ENCODE results near the gene HOXD13. TPM values are rescaled to one million over a fixed set of nuclear protein-coding genes. Genes with fewer than 3 reads are reported as not detected.

The HOXD13 gene
- total and polyA plus RNA-seq, 2 of the 8 experiments (the other 6 are each of a cell fraction or from before 2014, with no cell fraction given): not detected

DNA sequence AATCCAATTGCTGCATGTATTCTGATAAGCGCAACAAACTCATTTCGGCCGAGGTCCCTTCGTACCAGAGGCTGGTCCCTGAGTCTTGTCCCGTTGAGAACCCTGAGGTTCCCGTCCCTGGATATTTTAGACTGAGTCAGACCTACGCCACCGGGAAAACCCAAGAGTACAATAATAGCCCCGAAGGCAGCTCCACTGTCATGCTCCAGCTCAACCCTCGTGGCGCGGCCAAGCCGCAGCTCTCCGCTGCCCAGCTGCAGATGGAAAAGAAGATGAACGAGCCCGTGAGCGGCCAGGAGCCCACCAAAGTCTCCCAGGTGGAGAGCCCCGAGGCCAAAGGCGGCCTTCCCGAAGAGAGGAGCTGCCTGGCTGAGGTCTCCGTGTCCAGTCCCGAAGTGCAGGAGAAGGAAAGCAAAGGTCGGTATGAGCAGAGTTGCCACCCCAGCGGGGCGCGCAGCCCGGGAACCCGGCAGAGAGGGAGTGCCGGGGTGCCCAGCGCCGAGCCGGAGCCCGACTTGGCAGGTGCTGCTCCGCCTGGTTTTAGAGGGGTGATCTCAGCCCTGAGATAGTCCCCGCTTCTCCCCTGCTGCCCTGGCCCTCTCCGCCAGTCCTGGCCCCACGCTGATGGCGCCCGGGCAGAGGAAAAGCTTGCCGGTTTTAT lies 24.8 kb downstream of the HOXD13 start:
- peaks cover 92 to 100% (median 100%) of the 10 kb centered on the region in 4 experiments for H3K27me3 ChIP-seq (replicated peaks in 1 of 4; ENCODE audit: control insufficient read depth in 3 of 4, extremely low read depth in 1 of 4, insufficient read depth in 3 of 4, low read length in 3 of 4)
- no peak for DNase-seq (ENCODE audit: low read depth in 1 of 2, low spot score in 2 of 2)
- no peak for TF ChIP-seq KDM4A (IDR thresholded peaks at IDR 0.05; ENCODE audit: low read depth, low read length, severe bottlenecking)
- TF ChIP-seq CTBP2 (IDR thresholded peaks at IDR 0.05; ENCODE audit: borderline replicate concordance, insufficient read depth, insufficient read length, low read length): no peak
- no peak for TF ChIP-seq CBX5 (IDR thresholded peaks at IDR 0.05; ENCODE audit: low read depth, low read length)
- no peak for TF ChIP-seq EP300 (IDR thresholded peaks at IDR 0.05; ENCODE audit: borderline replicate concordance in 1 of 2, low read depth in 2 of 2, low read length in 2 of 2)
- no peak for TF ChIP-seq RNF2 (IDR thresholded peaks at IDR 0.05; ENCODE audit: borderline replicate concordance, low read depth, low read length, missing control alignments, poor library complexity, severe bottlenecking)
- no peak for TF ChIP-seq JUN (IDR thresholded peaks at IDR 0.05; ENCODE audit: low read depth, low read length)
- TF ChIP-seq BACH1 (IDR thresholded peaks at IDR 0.05; ENCODE audit: low read length): no peak
- TF ChIP-seq, protein P1, sequence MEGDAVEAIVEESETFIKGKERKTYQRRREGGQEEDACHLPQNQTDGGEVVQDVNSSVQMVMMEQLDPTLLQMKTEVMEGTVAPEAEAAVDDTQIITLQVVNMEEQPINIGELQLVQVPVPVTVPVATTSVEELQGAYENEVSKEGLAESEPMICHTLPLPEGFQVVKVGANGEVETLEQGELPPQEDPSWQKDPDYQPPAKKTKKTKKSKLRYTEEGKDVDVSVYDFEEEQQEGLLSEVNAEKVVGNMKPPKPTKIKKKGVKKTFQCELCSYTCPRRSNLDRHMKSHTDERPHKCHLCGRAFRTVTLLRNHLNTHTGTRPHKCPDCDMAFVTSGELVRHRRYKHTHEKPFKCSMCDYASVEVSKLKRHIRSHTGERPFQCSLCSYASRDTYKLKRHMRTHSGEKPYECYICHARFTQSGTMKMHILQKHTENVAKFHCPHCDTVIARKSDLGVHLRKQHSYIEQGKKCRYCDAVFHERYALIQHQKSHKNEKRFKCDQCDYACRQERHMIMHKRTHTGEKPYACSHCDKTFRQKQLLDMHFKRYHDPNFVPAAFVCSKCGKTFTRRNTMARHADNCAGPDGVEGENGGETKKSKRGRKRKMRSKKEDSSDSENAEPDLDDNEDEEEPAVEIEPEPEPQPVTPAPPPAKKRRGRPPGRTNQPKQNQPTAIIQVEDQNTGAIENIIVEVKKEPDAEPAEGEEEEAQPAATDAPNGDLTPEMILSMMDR (IDR thresholded peaks at IDR 0.05; ENCODE audit: control extremely low read depth in 1 of 3, insufficient read depth in 1 of 3, low read depth in 1 of 3, low read length in 3 of 3): no peak

More for the DNA sequence above, 24.8 kb downstream of the HOXD13 start:
- Histone ChIP-seq H3K23me2 (ENCODE audit: low read depth, low read length) (no peaks in the 10 kb centered on the region; the same call in 1 of the 2 replicates), H2BK20ac (ENCODE audit: low read length) (no peak overlapping the region), H4K20me1 (replicated peaks in 1 of 2; ENCODE audit: control insufficient read depth in 1 of 2, insufficient read depth in 2 of 2, low read length in 2 of 2) (peaks cover 21 to 35% of the 10 kb centered on the region in 2 experiments), H2BK12ac (ENCODE audit: low read depth, low read length) (no peak overlapping the region), H4K8ac (ENCODE audit: extremely low read depth, insufficient read depth, low read length) (no peak overlapping the region), H2BK15ac (ENCODE audit: low read length) (no peak overlapping the region), H3K14ac (ENCODE audit: insufficient read length) (no peak overlapping the region), H2BK120ac (replicated peaks; ENCODE audit: low read depth, low read length) (no peak overlapping the region), H2BK5ac (ENCODE audit: low read depth, low read length) (no peak overlapping the region), H3K4ac (replicated peaks; ENCODE audit: insufficient read length, low read depth, low read length) (no peak overlapping the region), H2AK5ac (ENCODE audit: low read depth, low read length) (no peak overlapping the region), H3K4me3 (ENCODE audit: extremely low read depth in 1 of 4, insufficient read depth in 2 of 4, low read depth in 3 of 4, low read length in 4 of 4) (no peak overlapping the region), H3K36me3 (ENCODE audit: control insufficient read depth in 2 of 4, insufficient read depth in 4 of 4, low read length in 3 of 4) (peaks cover 0 to 19% (median 0%) of the 10 kb centered on the region in 4 experiments; a peak in 1 of 8 replicates), H4K5ac (ENCODE audit: insufficient read length, low read depth, low read length) (no peak overlapping the region), H3K9me3 (ENCODE audit: insufficient read depth in 2 of 2, low read depth in 1 of 2, low read length in 1 of 2) (peaks cover 0 to 16% of the 10 kb centered on the region in 2 experiments; a peak in 2 of 4 replicates), H3K23ac (ENCODE audit: insufficient read length) (no peak overlapping the region), H4K91ac (replicated peaks; ENCODE audit: insufficient read length, low read length) (no peak overlapping the region), H3K79me1 (ENCODE audit: low read depth, low read length) (no peaks in the 10 kb centered on the region), H3K9ac (replicated peaks in 1 of 4; ENCODE audit: extremely low read depth in 1 of 4, low read depth in 3 of 4, low read length in 3 of 4) (no peak overlapping the region), H3K79me2 (ENCODE audit: control insufficient read depth in 1 of 2, insufficient read depth in 2 of 2, low read length in 2 of 2) (no peaks in the 10 kb centered on the region), H3K18ac (ENCODE audit: extremely low read depth, low read length) (no peak overlapping the region), H3K4me1 (replicated peaks in 1 of 4; ENCODE audit: control insufficient read depth in 3 of 4, insufficient read depth in 4 of 4, low read length in 3 of 4) (peaks cover 0 to 11% (median 2%) of the 10 kb centered on the region in 4 experiments; a peak in 4 of 7 replicates), H2AFZ (ENCODE audit: low read length) (no peak overlapping the region), H3K56ac (replicated peaks; ENCODE audit: insufficient read length, low read depth, low read length) (no peak overlapping the region), H3K27ac (ENCODE audit: low read depth, low read length) (no peak overlapping the region), H3K4me2 (ENCODE audit: insufficient read depth in 1 of 2, low read depth in 2 of 2, low read length in 2 of 2) (no peak overlapping the region; a peak in 1 of 4 replicates)
- CTCF ChIA-PET (ENCODE audit: partially characterized antibody): interaction anchor here (1.1 to 5.1 kb wide), 9 partner anchors 10 to 520 kb away, joined by 3 to 19 read pairs (median 5); no protein-coding TSS in a partner anchor
- WGBS, 2 experiments (ENCODE audit: extremely low coverage in 1 of 2, insufficient coverage in 1 of 2, insufficient read length in 1 of 2, insufficient replicate concordance in 2 of 2, low coverage in 1 of 2, low lambda C conversion rate in 2 of 2, missing lambda C conversion rate in 1 of 2): 68% methylated on average over 40 of the region's 40 CpGs; no CpG with 5 or more reads in 1 of the 2 experiments
- no peak for FAIRE-seq
- POLR2A ChIA-PET (ENCODE audit: partially characterized antibody): no interaction called here

Data from H1 (cell line).